Natural killer cell (primary cell): ENCODE results near the gene KANSL1L. TPM values are rescaled to one million over a fixed set of nuclear protein-coding genes. Genes with fewer than 3 reads are reported as not detected.
A peak's percentile ranks its signal among the peaks of the same experiment; 100 is the strongest.

ENCODE experiments used
- ATAC-seq, 3 donors: fragments of 150-1000 bp in 2 of 3; fragments of 200-7000 bp in 1 of 3; cut with Tn5 transposase; 1 replicate in 1 of 3; 2 replicates in 2 of 3; pipeline ENCODE4 v1.10.0; 2021; ENCODE audit warnings: mild to moderate bottlenecking in 2 of 3, moderate library complexity in 2 of 3
- DNase-seq, 2 donors: peaks; one replicate each; pipeline versions ENCODE4 v3.0.0 to v3.0.0-alpha.2; 2013 to 2021; ENCODE audit warnings: mixed read lengths in 1 of 2
- H3K27ac ChIP-seq: one replicate; pipeline ENCODE4 v1.5.1; 2013; ENCODE audit warnings: mild to moderate bottlenecking, low read length
- H3K27me3 ChIP-seq: one replicate; pipeline ENCODE4 v1.6.1; 2013; ENCODE audit warnings: low read length; ENCODE audit not compliant: control insufficient read depth, insufficient read depth
- H3K36me3 ChIP-seq: one replicate; pipeline ENCODE4 v1.6.1; 2013; ENCODE audit warnings: low read length; ENCODE audit not compliant: control insufficient read depth, insufficient read depth
- H3K4me1 ChIP-seq: one replicate; pipeline ENCODE4 v1.6.1; 2013; ENCODE audit warnings: low read length; ENCODE audit not compliant: control insufficient read depth, insufficient read depth
- H3K4me3 ChIP-seq: one replicate; pipeline ENCODE4 v1.5.1; 2013; ENCODE audit warnings: low read length
- H3K9me3 ChIP-seq: one replicate; pipeline ENCODE4 v1.6.1; 2013; ENCODE audit warnings: low read length; ENCODE audit not compliant: control insufficient read depth, insufficient read depth
- H3K27ac Mint-ChIP-seq, 2 donors: one replicate each; pipeline ENCODE4 v1.8.0; 2022; ENCODE audit warnings: mild to moderate bottlenecking in 2 of 2, mixed read lengths in 2 of 2, moderate library complexity in 1 of 2
- H3K27me3 Mint-ChIP-seq, 2 donors: one replicate each; pipeline ENCODE4 v1.8.0; 2022; ENCODE audit warnings: low read depth in 2 of 2, mixed read lengths in 2 of 2
- H3K36me3 Mint-ChIP-seq: one replicate; pipeline ENCODE4 v1.8.0; 2022; ENCODE audit warnings: mixed read lengths
- H3K4me1 Mint-ChIP-seq, 2 donors: one replicate each; pipeline ENCODE4 v1.8.0; 2022; ENCODE audit warnings: mixed read lengths in 2 of 2
- H3K4me3 Mint-ChIP-seq: one replicate; pipeline ENCODE4 v1.8.0; 2022; ENCODE audit warnings: mild to moderate bottlenecking, moderate library complexity, mixed read lengths
- H3K9me3 Mint-ChIP-seq, 2 donors: one replicate each; pipeline ENCODE4 v1.8.0; 2022; ENCODE audit warnings: mixed read lengths in 2 of 2
- WGBS: methylation state at CpG from one replicate; pipeline ENCODE4 v1.1.7; 2013; ENCODE audit warnings: missing lambda C conversion rate; ENCODE audit not compliant: insufficient coverage; 5-methylcytosine and 5-hydroxymethylcytosine counted together
- intact Hi-C: fragments of 100-400 bp; cut with micrococcal nuclease; formaldehyde crosslinking; loops from one replicate; pipeline ENCODE4 v1.14.2; 2022
- total RNA-seq, 4 donors: library from RNA; stranded (reverse); fragments of 120-200 nt in 1 of 4; gene quantifications; one replicate each; pipeline versions ENCODE4 v1.2.3 to v1.2.4, GENCODE V29; 2013 to 2022
- TF ChIP-seq, protein P1 (sequence below): fragments of 200-600 bp; IDR thresholded peaks from one replicate; pipeline ENCODE4 v1.8.0; 2022; ENCODE audit warnings: antibody characterized with exemption

Gene KANSL1L
- total RNA-seq, 3 donors from 2014 or later (not counting 1 experiment from before 2014, with no cell fraction given), result 7.6 to 11.2 (median 9.5) TPM

DNA sequence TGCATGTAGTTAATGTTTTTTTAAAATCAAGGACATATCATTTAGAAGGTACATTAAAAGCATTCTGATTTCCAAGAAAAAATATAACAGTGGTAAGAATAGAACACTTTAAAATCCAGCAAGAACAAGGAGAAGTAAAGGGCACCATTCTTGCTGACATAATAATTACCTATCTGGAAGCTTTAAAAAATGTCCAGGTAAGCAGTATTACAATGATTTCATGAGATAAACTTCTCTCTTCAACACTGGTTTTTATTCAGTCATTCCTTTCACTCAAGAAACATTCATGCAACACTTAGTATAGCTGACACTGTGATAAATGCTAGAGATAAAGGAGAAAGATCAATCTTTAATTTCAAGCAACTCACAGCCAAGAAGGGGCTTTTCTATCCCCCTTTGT is 2.9 kb upstream of the KANSL1L start:
- Histone ChIP-seq H3K27me3 (no peaks in the 10 kb centered on the region), H3K27ac (no peak overlapping the region), H3K36me3 (no peaks in the 10 kb centered on the region), H3K4me1 (peaks cover 13% of the 10 kb centered on the region), H3K9me3 (no peaks in the 10 kb centered on the region), H3K4me3 (no peak overlapping the region)
- Mint-ChIP-seq H3K27ac (no peak overlapping the region), H3K4me3 (no peak overlapping the region), H3K9me3 (no peaks in the 10 kb centered on the region), H3K27me3 (peaks cover 0 to 8% of the 10 kb centered on the region in 2 donors), H3K36me3 (no peaks in the 10 kb centered on the region), H3K4me1 (peaks cover 21 to 22% of the 10 kb centered on the region in 2 donors)
- TF ChIP-seq, protein P1, sequence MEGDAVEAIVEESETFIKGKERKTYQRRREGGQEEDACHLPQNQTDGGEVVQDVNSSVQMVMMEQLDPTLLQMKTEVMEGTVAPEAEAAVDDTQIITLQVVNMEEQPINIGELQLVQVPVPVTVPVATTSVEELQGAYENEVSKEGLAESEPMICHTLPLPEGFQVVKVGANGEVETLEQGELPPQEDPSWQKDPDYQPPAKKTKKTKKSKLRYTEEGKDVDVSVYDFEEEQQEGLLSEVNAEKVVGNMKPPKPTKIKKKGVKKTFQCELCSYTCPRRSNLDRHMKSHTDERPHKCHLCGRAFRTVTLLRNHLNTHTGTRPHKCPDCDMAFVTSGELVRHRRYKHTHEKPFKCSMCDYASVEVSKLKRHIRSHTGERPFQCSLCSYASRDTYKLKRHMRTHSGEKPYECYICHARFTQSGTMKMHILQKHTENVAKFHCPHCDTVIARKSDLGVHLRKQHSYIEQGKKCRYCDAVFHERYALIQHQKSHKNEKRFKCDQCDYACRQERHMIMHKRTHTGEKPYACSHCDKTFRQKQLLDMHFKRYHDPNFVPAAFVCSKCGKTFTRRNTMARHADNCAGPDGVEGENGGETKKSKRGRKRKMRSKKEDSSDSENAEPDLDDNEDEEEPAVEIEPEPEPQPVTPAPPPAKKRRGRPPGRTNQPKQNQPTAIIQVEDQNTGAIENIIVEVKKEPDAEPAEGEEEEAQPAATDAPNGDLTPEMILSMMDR, result no peak
- intact Hi-C loops, result loop anchor here (5.0 kb wide), 2 partner anchors 303 to 1907 kb away; partner anchors contain the start of genes LANCL1 and PIKFYVE
- no peak for DNase-seq
- ATAC-seq, result no peak

- TF ChIP-seq, protein P1, result no peak
- Histone ChIP-seq H3K4me1 (peaks cover 13% of the 10 kb centered on the region), H3K4me3 (no peak overlapping the region), H3K36me3 (no peaks in the 10 kb centered on the region), H3K9me3 (no peaks in the 10 kb centered on the region), H3K27me3 (no peaks in the 10 kb centered on the region), H3K27ac (peak overlapping the region; percentile 81)
- intact Hi-C loops, result loop anchor here (5.0 kb wide), 2 partner anchors 305 to 1905 kb away; partner anchors contain the start of genes LANCL1 and PIKFYVE
- H3K4me1 Mint-ChIP-seq, result peaks cover 21 to 22% of the 10 kb centered on the region in 2 donors
- DNase-seq, result no peak
- no peaks in the 10 kb centered on the region for H3K36me3 Mint-ChIP-seq
- H3K9me3 Mint-ChIP-seq, result no peaks in the 10 kb centered on the region
- peak overlapping the region; percentile 100 for H3K4me3 Mint-ChIP-seq
- WGBS, result 40% methylated on average over 8 of the region's 8 CpGs
- no peaks in the 10 kb centered on the region for H3K27me3 Mint-ChIP-seq
- H3K27ac Mint-ChIP-seq, result peak overlapping the region; percentile 92 to 99
- no peak for ATAC-seq
These were observed 988 bp upstream of the KANSL1L start for GRCh38 chr2:210172219-210172575.

- Mint-ChIP-seq H3K4me3 (peak overlapping the region; percentile 100), H3K27ac (peak overlapping the region; percentile 98 to 99), H3K9me3 (no peaks in the 10 kb centered on the region), H3K36me3 (no peaks in the 10 kb centered on the region), H3K4me1 (peaks cover 21 to 22% of the 10 kb centered on the region in 2 donors), H3K27me3 (no peaks in the 10 kb centered on the region)
- Histone ChIP-seq H3K36me3 (no peaks in the 10 kb centered on the region), H3K4me1 (peaks cover 13% of the 10 kb centered on the region), H3K9me3 (no peaks in the 10 kb centered on the region), H3K27ac (peak overlapping the region; percentile 98), H3K4me3 (peak overlapping the region; percentile 83), H3K27me3 (no peaks in the 10 kb centered on the region)
- DNase-seq (peak; percentile 98), ATAC-seq (peak; percentile 69 to 85 (median 75))
- intact Hi-C loops, result loop anchor here (1.0 to 5.0 kb wide), 3 partner anchors 168 to 1903 kb away; partner anchors contain the start of genes LANCL1, PIKFYVE and RPE
- TF ChIP-seq, protein P1, result no peak
- 0% methylated on average over 62 of the region's 64 CpGs for WGBS
These were observed 534 bp downstream of the KANSL1L start for GRCh38 chr2:210170446-210171303.
